Neural progenitor cell (in vitro differentiated cells): ENCODE data around the gene DLGAP4. TPM values are rescaled to one million over a fixed set of nuclear protein-coding genes. Genes with fewer than 3 reads are reported as not detected.

Source experiments
- DNase-seq: peaks from one replicate; pipeline ENCODE4 v3.0.0-alpha.2; 2016; ENCODE audit warnings: low spot score
- H2AFZ ChIP-seq: fragments of 200-600 bp; sonication (generic); replicated peaks from 2 replicates; pipeline ENCODE4 v1.6.1; 2016; ENCODE audit warnings: antibody characterized with exemption
- H3F3A ChIP-seq: fragments of 200-600 bp; sonication (generic); 2 replicates; pipeline ENCODE4 v1.6.1; 2016; ENCODE audit warnings: antibody characterized with exemption, low read depth
- H3K27ac ChIP-seq: fragments of 200-600 bp; sonication (generic); 2 replicates; pipeline ENCODE4 v1.5.1; 2016; ENCODE audit warnings: mild to moderate bottlenecking
- H3K27me3 ChIP-seq: fragments of 200-600 bp; sonication (generic); 2 replicates; pipeline ENCODE4 v1.6.1; 2016; ENCODE audit warnings: mild to moderate bottlenecking, moderate library complexity
- H3K36me3 ChIP-seq: fragments of 200-600 bp; sonication (generic); 2 replicates; pipeline ENCODE4 v1.5.1; 2016
- H3K4me1 ChIP-seq: fragments of 200-600 bp; sonication (generic); 2 replicates; pipeline ENCODE4 v1.6.1; 2016; ENCODE audit warnings: mixed run types
- H3K4me2 ChIP-seq: fragments of 200-600 bp; sonication (generic); 2 replicates; pipeline ENCODE4 v1.6.1; 2016
- H3K4me3 ChIP-seq: fragments of 200-600 bp; sonication (generic); 2 replicates; pipeline ENCODE4 v1.5.1; 2016
- H3K79me2 ChIP-seq: fragments of 200-600 bp; sonication (generic); 2 replicates; pipeline ENCODE4 v1.6.1; 2016; ENCODE audit warnings: low read depth
- H3K9ac ChIP-seq: fragments of 200-600 bp; sonication (generic); 2 replicates; pipeline ENCODE4 v1.6.1; 2016
- H3K9me3 ChIP-seq: fragments of 200-600 bp; sonication (generic); 2 replicates; pipeline ENCODE4 v1.5.1; 2016; ENCODE audit warnings: low read depth
- H4K20me1 ChIP-seq: fragments of 200-600 bp; sonication (generic); 2 replicates; pipeline ENCODE4 v1.6.1; 2016; ENCODE audit warnings: low read depth
- H3K27ac Mint-ChIP-seq: 3 replicates; pipeline ENCODE4 v1.8.0; 2021; ENCODE audit warnings: mixed read lengths
- H3K27me3 Mint-ChIP-seq: 2 replicates; pipeline ENCODE4 v1.8.0; 2022; ENCODE audit warnings: low read depth, mild to moderate bottlenecking, inconsistent platforms, moderate library complexity, mixed read lengths; ENCODE audit not compliant: insufficient read depth
- H3K36me3 Mint-ChIP-seq: 3 replicates; pipeline ENCODE4 v1.8.0; 2021; ENCODE audit warnings: mixed read lengths
- H3K4me1 Mint-ChIP-seq: 3 replicates; pipeline ENCODE4 v1.8.0; 2021; ENCODE audit warnings: mixed read lengths
- H3K4me3 Mint-ChIP-seq: 3 replicates; pipeline ENCODE4 v1.8.0; 2021; ENCODE audit warnings: mild to moderate bottlenecking, moderate library complexity, mixed read lengths
- H3K9me3 Mint-ChIP-seq: 3 replicates; pipeline ENCODE4 v1.8.0; 2020; ENCODE audit warnings: mixed read lengths
- EZH2 ChIP-seq: fragments of 200-600 bp; sonication (generic); IDR thresholded peaks from 2 replicates; pipeline ENCODE4 v1.6.1; 2017; ENCODE audit warnings: antibody characterized with exemption, mild to moderate bottlenecking, moderate library complexity
- EZH2phosphoT487 ChIP-seq: fragments of 200-600 bp; sonication (generic); IDR thresholded peaks from 2 replicates; pipeline ENCODE4 v1.6.1; 2017; ENCODE audit warnings: antibody characterized with exemption
- total RNA-seq: library from RNA; depleted of rRNA; stranded (reverse); fragments of >200 nt; gene quantifications from 2 replicates; pipeline ENCODE4 v1.2.3, GENCODE V29; 2015; ENCODE audit warnings: low replicate concordance
- TF ChIP-seq, protein P1 (sequence below): fragments of 200-600 bp; sonication (generic); IDR thresholded peaks from 2 replicates; pipeline ENCODE4 v1.5.1; 2017; ENCODE audit warnings: antibody characterized with exemption, mild to moderate bottlenecking

DLGAP4 gene
- total RNA-seq, 1 donor from 2014 or later: 21.7 TPM

DNA sequence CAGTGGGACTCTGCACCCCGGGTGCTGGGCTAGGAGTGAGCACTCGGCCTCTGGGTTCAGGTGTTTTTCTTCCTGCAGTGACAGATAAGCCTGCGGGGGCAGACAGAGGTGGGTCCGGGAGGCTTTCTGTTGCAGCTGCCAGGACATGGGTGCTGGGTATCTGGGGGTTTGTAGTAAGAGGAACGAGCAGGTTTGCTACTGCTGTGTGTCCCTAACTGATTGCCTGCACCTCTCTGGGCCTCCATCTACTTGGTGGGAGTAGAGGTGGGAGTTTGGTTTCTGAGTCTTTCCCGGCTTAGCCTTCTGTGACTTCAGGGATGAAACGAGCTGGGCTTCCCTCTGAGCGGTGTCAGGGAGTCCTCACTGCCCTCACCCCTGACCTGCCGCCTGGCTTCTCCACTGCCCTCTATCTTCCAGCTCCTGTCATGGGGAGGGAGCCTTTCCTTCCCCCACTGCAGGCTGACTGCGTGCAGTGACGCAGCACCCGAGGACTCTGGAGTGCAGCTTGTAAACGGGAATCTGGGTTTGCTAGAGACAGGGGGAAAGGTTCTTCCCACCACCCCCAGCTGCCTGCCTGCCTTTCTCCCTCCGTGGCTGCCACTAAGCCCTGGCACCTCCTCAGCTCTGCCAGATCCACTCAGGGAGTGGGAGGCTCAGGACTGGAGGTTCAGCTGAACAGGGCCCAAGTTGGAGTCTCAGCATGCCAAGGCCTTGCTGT, 6.7 kb downstream of the DLGAP4 start:
- H3K27me3 ChIP-seq: peaks cover 18% of the 10 kb centered on the region
- no peak overlapping the region for H2AFZ ChIP-seq
- peaks cover 19% of the 10 kb centered on the region for H3K27me3 Mint-ChIP-seq
- H3K9me3 Mint-ChIP-seq: no peaks in the 10 kb centered on the region
- H3K4me1 ChIP-seq: no peaks in the 10 kb centered on the region
- H3K4me2 ChIP-seq: no peak overlapping the region
- no peaks in the 10 kb centered on the region for H3K4me1 Mint-ChIP-seq
- H3K27ac ChIP-seq: no peak overlapping the region
- no peaks in the 10 kb centered on the region for H3K79me2 ChIP-seq
- TF ChIP-seq, protein P1, sequence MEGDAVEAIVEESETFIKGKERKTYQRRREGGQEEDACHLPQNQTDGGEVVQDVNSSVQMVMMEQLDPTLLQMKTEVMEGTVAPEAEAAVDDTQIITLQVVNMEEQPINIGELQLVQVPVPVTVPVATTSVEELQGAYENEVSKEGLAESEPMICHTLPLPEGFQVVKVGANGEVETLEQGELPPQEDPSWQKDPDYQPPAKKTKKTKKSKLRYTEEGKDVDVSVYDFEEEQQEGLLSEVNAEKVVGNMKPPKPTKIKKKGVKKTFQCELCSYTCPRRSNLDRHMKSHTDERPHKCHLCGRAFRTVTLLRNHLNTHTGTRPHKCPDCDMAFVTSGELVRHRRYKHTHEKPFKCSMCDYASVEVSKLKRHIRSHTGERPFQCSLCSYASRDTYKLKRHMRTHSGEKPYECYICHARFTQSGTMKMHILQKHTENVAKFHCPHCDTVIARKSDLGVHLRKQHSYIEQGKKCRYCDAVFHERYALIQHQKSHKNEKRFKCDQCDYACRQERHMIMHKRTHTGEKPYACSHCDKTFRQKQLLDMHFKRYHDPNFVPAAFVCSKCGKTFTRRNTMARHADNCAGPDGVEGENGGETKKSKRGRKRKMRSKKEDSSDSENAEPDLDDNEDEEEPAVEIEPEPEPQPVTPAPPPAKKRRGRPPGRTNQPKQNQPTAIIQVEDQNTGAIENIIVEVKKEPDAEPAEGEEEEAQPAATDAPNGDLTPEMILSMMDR: no peak
- TF ChIP-seq EZH2 (no peak), EZH2phosphoT487 (no peak)
- no peaks in the 10 kb centered on the region for H3K9me3 ChIP-seq
- no peak overlapping the region for H3K4me3 Mint-ChIP-seq
- H3K36me3 ChIP-seq: no peaks in the 10 kb centered on the region
- H4K20me1 ChIP-seq: peaks cover 5% of the 10 kb centered on the region
- H3K36me3 Mint-ChIP-seq: no peaks in the 10 kb centered on the region
- H3K4me3 ChIP-seq: no peak overlapping the region
- H3F3A ChIP-seq: peaks cover under 1% of the 10 kb centered on the region
- H3K27ac Mint-ChIP-seq: no peak overlapping the region
- H3K9ac ChIP-seq: no peak overlapping the region
- no peak for DNase-seq

DNA sequence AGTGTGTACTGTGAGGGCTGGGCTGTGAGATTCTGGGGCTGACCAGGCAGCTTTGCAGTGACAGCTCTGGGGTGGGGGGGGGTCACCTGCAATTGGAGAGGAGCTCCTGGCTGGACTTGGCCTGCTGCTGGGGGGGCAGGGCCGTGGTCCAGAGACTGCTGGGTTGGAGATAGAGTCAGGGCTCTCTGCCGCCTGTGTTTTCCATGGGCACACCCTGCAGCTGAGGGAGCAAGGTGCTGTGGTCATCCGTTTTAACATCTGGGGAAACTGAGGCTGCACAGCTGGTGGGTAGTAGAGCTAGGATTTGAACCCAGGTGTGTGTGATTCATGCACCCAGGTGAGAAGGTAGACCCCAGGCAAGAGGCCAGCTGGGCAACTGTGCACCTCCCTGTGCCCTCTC, 7.3 kb downstream of the DLGAP4 start:
- H2AFZ ChIP-seq: no peak overlapping the region

DNA sequence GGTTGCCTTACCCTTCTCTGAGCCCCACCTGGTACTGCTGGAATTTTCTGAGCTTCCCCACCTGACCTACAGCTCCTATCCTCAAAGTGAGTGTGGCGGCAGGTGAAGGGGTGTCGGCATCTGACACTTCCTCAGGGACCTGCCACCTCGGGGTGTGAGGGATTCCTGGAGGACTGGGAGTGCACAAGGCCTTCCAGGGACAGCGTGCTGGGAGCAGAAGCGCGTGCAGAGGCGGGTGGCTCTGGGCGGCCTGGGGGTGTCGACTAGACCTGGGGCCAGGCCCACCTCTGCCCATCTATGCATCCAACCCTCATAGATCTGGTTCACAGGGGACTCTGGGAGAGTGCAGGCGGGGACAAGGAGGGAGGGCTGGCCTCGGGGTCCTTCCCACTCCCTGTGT, 7.8 kb downstream of the DLGAP4 start:
- no peak for DNase-seq

More for the DNA sequence above, 7.3 kb downstream of the DLGAP4 start:
- Mint-ChIP-seq H3K9me3 (no peaks in the 10 kb centered on the region), H3K27me3 (peaks cover 18% of the 10 kb centered on the region), H3K4me3 (no peak overlapping the region), H3K4me1 (no peaks in the 10 kb centered on the region), H3K27ac (no peak overlapping the region), H3K36me3 (no peaks in the 10 kb centered on the region)
- DNase-seq: no peak
- Histone ChIP-seq H3K9ac (no peak overlapping the region), H4K20me1 (no peaks in the 10 kb centered on the region), H3K27me3 (peaks cover 12% of the 10 kb centered on the region), H3K4me3 (no peak overlapping the region), H3K27ac (no peak overlapping the region), H3K4me1 (no peaks in the 10 kb centered on the region), H3K9me3 (no peaks in the 10 kb centered on the region), H3K36me3 (no peaks in the 10 kb centered on the region), H3K79me2 (no peaks in the 10 kb centered on the region), H3K4me2 (no peak overlapping the region), H3F3A (no peaks in the 10 kb centered on the region)
- TF ChIP-seq, protein P1: no peak
- TF ChIP-seq EZH2: no peak
- no peak for TF ChIP-seq EZH2phosphoT487

More for the DNA sequence above, 7.8 kb downstream of the DLGAP4 start:
- Histone ChIP-seq H3K27ac (no peak overlapping the region), H4K20me1 (no peaks in the 10 kb centered on the region), H3K79me2 (no peaks in the 10 kb centered on the region), H3F3A (no peaks in the 10 kb centered on the region), H2AFZ (no peak overlapping the region), H3K9me3 (no peaks in the 10 kb centered on the region), H3K4me1 (no peaks in the 10 kb centered on the region), H3K27me3 (peaks cover 9% of the 10 kb centered on the region), H3K9ac (no peak overlapping the region), H3K36me3 (no peaks in the 10 kb centered on the region), H3K4me2 (no peak overlapping the region), H3K4me3 (no peak overlapping the region)
- H3K27me3 Mint-ChIP-seq: peaks cover 17% of the 10 kb centered on the region
- H3K9me3 Mint-ChIP-seq: no peaks in the 10 kb centered on the region
- no peak overlapping the region for H3K4me3 Mint-ChIP-seq
- no peaks in the 10 kb centered on the region for H3K4me1 Mint-ChIP-seq
- H3K27ac Mint-ChIP-seq: no peak overlapping the region
- no peaks in the 10 kb centered on the region for H3K36me3 Mint-ChIP-seq
- TF ChIP-seq, protein P1: no peak
- no peak for TF ChIP-seq EZH2phosphoT487
- no peak for TF ChIP-seq EZH2
